Measurements from ENCODE around the gene PRXL2B.
"Not testable (repeated sequence)": the region's sequence is repeated elsewhere in the genome, so short reads cannot be mapped to it uniquely, and the experiment has no call there.

GRCh38 chr1:2550309-2550861 is 36.2 kb upstream of the PRXL2B start:
- TF ChIP-seq CTCF, EZH2 (IDR thresholded peaks at IDR 0.05): not testable (repeated sequence)

All from neural progenitor cell (in vitro differentiated cells).